Suprapubic skin (tissue), 4 donors: ENCODE results near the gene SIPA1L3.

Experiments
- CTCF ChIP-seq, 2 donors: fragments of 200-600 bp in 1 of 2; fragments of 450-650 bp in 1 of 2; sonication (generic) in 1 of 2; IDR thresholded peaks; one replicate each; pipeline ENCODE4 v1.5.1; 2016 to 2019; ENCODE audit warnings: antibody characterized with exemption in 2 of 2, mild to moderate bottlenecking in 1 of 2, moderate library complexity in 1 of 2
- EP300 ChIP-seq: sonication (generic); formaldehyde crosslinking; IDR thresholded peaks from one replicate; pipeline ENCODE4 v1.6.1; 2017; ENCODE audit warnings: antibody characterized with exemption
- POLR2A ChIP-seq, 2 donors: fragments of 450-650 bp; IDR thresholded peaks; one replicate each; pipeline ENCODE4 v1.6.1; 2017; ENCODE audit warnings: antibody characterized with exemption in 2 of 2, mild to moderate bottlenecking in 2 of 2, moderate library complexity in 2 of 2
- POLR2AphosphoS5 ChIP-seq, 3 donors: sonication (generic); formaldehyde crosslinking; IDR thresholded peaks; one replicate each; pipeline ENCODE4 v1.6.1; 2017; ENCODE audit warnings: antibody characterized with exemption in 3 of 3

GRCh38 chr19:37975071-37975470 lies 68.1 kb downstream of the SIPA1L3 start:
- TF ChIP-seq CTCF (IDR thresholded peaks at IDR 0.05) = no peak
- no peak for TF ChIP-seq POLR2A (IDR thresholded peaks at IDR 0.05)
- TF ChIP-seq POLR2AphosphoS5 (IDR thresholded peaks at IDR 0.05) = no peak
- no peak for TF ChIP-seq EP300
